PC-3 (cell line): Measurements from ENCODE around the gene FOXJ3. TPM values are rescaled to one million over a fixed set of nuclear protein-coding genes. Genes with fewer than 3 reads are reported as not detected.

Experiments used
- ATAC-seq: fragments of 200-7000 bp; cut with Tn5 transposase; 2 replicates; pipeline ENCODE4 v1.9.1; 2020; ENCODE audit warnings: mild to moderate bottlenecking, moderate library complexity
- BruUV-seq: library from RNA; stranded (reverse); fragments of 400-500 nt; replicated peaks from 2 replicates; lab custom pipeline; 2021; lab: Mats Ljungman, UMichigan
- CTCF ChIA-PET: fragments of 300-600 bp; sonication (Branson Sonifier 250); formaldehyde crosslinking; loops from one replicate; lab custom pipeline; 2022; ENCODE audit warnings: antibody characterized with exemption; lab: Charles Lee
- POLR2A ChIA-PET: fragments of 300-600 bp; sonication (Branson Sonifier 250); formaldehyde crosslinking; loops from one replicate; lab custom pipeline; 2022; ENCODE audit warnings: antibody characterized with exemption; ENCODE audit not compliant: unreplicated experiment; lab: Charles Lee
- DNase-seq: peaks from one replicate; pipeline ENCODE4 v3.0.0-alpha.2; 2015
- H2AFZ ChIP-seq: fragments of 300-600 bp; sonication (generic); 2 replicates; pipeline ENCODE4 v1.6.0; 2016; ENCODE audit warnings: antibody characterized with exemption, low read length
- H3F3A ChIP-seq: fragments of 300-600 bp; sonication (generic); one replicate; pipeline ENCODE4 v1.6.0; 2017; ENCODE audit warnings: antibody characterized with exemption, low read length, control low read depth, mild to moderate bottlenecking; ENCODE audit not compliant: unreplicated experiment
- H3K27ac ChIP-seq: fragments of 300-600 bp; sonication (generic); 2 replicates; pipeline ENCODE4 v1.5.1; 2016; ENCODE audit warnings: mild to moderate bottlenecking, low read length
- H3K27me3 ChIP-seq: fragments of 300-600 bp; sonication (generic); 2 replicates; pipeline ENCODE4 v1.6.1; 2016; ENCODE audit warnings: low read length, mixed read lengths
- H3K36me3 ChIP-seq: fragments of 300-600 bp; sonication (generic); 2 replicates; pipeline ENCODE4 v1.6.1; 2016; ENCODE audit warnings: low read depth, mixed run types, low read length, mixed read lengths
- H3K4me1 ChIP-seq: fragments of 300-600 bp; sonication (generic); 2 replicates; pipeline ENCODE4 v1.5.1; 2016; ENCODE audit warnings: low read length; ENCODE audit not compliant: insufficient read depth
- H3K4me2 ChIP-seq: fragments of 300-600 bp; sonication (generic); 2 replicates; pipeline ENCODE4 v1.6.0; 2016; ENCODE audit warnings: low read length
- H3K4me3 ChIP-seq: fragments of 300-600 bp; sonication (generic); 2 replicates; pipeline ENCODE4 v1.5.1; 2016; ENCODE audit warnings: mild to moderate bottlenecking, low read length, mixed read lengths
- H3K79me2 ChIP-seq: fragments of 300-600 bp; sonication (generic); 2 replicates; pipeline ENCODE4 v1.6.1; 2017; ENCODE audit warnings: low read length, mixed read lengths
- H3K9ac ChIP-seq: fragments of 300-600 bp; sonication (generic); 2 replicates; pipeline ENCODE4 v1.6.0; 2016; ENCODE audit warnings: mild to moderate bottlenecking, low read length
- H3K9me2 ChIP-seq: fragments of 300-600 bp; sonication (generic); replicated peaks from 2 replicates; pipeline ENCODE4 v1.6.1; 2016; ENCODE audit warnings: mixed run types, low read length, mixed read lengths
- H3K9me3 ChIP-seq: fragments of 300-600 bp; sonication (generic); 2 replicates; pipeline ENCODE4 v1.6.1; 2016; ENCODE audit warnings: low read length, mixed read lengths
- H4K20me1 ChIP-seq: fragments of 300-600 bp; sonication (generic); 2 replicates; pipeline ENCODE4 v1.6.1; 2016; ENCODE audit warnings: low read length, mixed read lengths
- CTCF ChIP-seq: fragments of 300-600 bp; sonication (generic); conservative IDR thresholded peaks from 2 replicates; pipeline ENCODE4 v1.5.1; 2017; ENCODE audit warnings: antibody characterized with exemption, low read depth, mild to moderate bottlenecking, low read length
- EZH2 ChIP-seq: fragments of 300-600 bp; sonication (generic); IDR thresholded peaks from one replicate; pipeline ENCODE4 v1.6.1; 2017; ENCODE audit warnings: antibody characterized with exemption, mild to moderate bottlenecking, low read length; ENCODE audit not compliant: unreplicated experiment
- EZH2phosphoT487 ChIP-seq: fragments of 300-600 bp; sonication (generic); IDR thresholded peaks from 2 replicates; pipeline ENCODE4 v1.6.1; 2018; ENCODE audit warnings: mild to moderate bottlenecking, antibody characterized with exemption, low read length, borderline replicate concordance
- intact Hi-C: fragments of 100-400 bp; cut with micrococcal nuclease; formaldehyde crosslinking; loops from 2 replicates; pipeline ENCODE4 v1.9.0; 2023
- total RNA-seq: library from RNA; depleted of rRNA; stranded (reverse); fragments of >200 nt; gene quantifications from 2 replicates; pipeline ENCODE4 v1.2.3, GENCODE V29; 2014

FOXJ3 gene
- total RNA-seq, 1 experiment from 2014 or later: 23.4 TPM

DNA sequence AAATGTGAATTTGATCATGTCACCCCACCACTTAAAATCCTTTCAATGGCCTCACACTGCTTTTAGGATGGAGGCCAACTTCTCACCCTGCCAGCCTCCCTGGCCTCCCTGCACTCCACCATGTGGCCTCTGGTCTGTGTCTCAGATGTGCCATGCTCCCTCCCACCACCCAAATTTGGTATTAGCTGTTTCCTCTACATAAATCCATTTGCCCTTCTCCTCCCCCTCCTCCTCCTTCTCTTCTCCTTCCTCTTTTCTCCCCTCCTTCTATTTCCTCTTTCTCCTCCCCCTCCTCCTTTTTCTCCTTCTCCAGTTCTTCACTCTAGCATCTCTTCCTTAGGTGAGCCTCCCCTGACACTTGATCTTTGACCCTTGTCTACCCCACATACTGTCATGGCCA is 198.6 kb downstream of the FOXJ3 start:
- ChIA-PET CTCF (no interaction called here), POLR2A (no interaction called here)
- intact Hi-C loops: no loop called here
- DNase-seq (no peak), ATAC-seq (no peak)
- H3K79me2 ChIP-seq: no peaks in the 10 kb centered on the region
- H3K9me3 ChIP-seq: no peaks in the 10 kb centered on the region
- H3K9ac ChIP-seq: no peak overlapping the region
- H3K4me3 ChIP-seq: no peak overlapping the region
- no peak for TF ChIP-seq CTCF
- no peak for TF ChIP-seq EZH2phosphoT487
- no peak for TF ChIP-seq EZH2
- H3K4me2 ChIP-seq: no peak overlapping the region
- no peaks in the 10 kb centered on the region for H3K36me3 ChIP-seq
- H4K20me1 ChIP-seq: no peaks in the 10 kb centered on the region
- no peaks in the 10 kb centered on the region for H3K4me1 ChIP-seq
- no peaks in the 10 kb centered on the region for H3K9me2 ChIP-seq
- no peak overlapping the region for H3K27ac ChIP-seq
- no peak overlapping the region for H2AFZ ChIP-seq
- no TSS peak for BruUV-seq
- H3F3A ChIP-seq: no peaks in the 10 kb centered on the region
- H3K27me3 ChIP-seq: no peaks in the 10 kb centered on the region

DNA sequence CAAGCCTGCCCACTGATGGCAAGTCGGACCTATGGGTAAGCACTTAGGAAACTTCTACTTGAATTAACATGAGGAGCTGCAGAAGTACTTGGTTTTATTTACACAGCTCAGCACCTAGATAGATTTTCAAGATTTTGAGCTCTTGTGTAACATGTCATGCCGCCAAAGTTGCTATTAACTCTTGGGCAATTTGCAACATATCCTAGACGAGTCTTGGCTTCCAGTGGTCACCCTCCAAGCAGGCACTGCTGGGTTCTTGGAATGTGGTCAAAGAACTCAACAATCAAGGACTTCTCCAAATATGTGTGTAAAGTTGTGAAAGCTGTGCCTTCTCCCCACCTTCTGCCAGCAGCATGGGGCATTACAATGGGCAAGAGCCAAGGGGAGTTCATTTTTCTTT is 199.6 kb downstream of the FOXJ3 start:
- H3K36me3 ChIP-seq: no peaks in the 10 kb centered on the region
- BruUV-seq: no TSS peak
- POLR2A ChIA-PET: no interaction called here
- no peaks in the 10 kb centered on the region for H3K9me2 ChIP-seq
- H3K79me2 ChIP-seq: no peaks in the 10 kb centered on the region
- no peaks in the 10 kb centered on the region for H3K9me3 ChIP-seq
- TF ChIP-seq CTCF: no peak
- TF ChIP-seq EZH2phosphoT487: no peak
- TF ChIP-seq EZH2: no peak
- no peak overlapping the region for H2AFZ ChIP-seq
- H3K9ac ChIP-seq: no peak overlapping the region
- no peak for ATAC-seq
- CTCF ChIA-PET: interaction anchor here (0.6 kb wide), 1 partner anchor 68 kb away, joined by 3 read pairs; no protein-coding TSS in a partner anchor
- H3K27ac ChIP-seq: no peak overlapping the region
- no peaks in the 10 kb centered on the region for H3K4me1 ChIP-seq
- no peaks in the 10 kb centered on the region for H3F3A ChIP-seq
- H3K27me3 ChIP-seq: no peaks in the 10 kb centered on the region
- no peak for DNase-seq
- no peak overlapping the region for H3K4me3 ChIP-seq
- H3K4me2 ChIP-seq: no peak overlapping the region
- no peaks in the 10 kb centered on the region for H4K20me1 ChIP-seq
- intact Hi-C loops: no loop called here

DNA sequence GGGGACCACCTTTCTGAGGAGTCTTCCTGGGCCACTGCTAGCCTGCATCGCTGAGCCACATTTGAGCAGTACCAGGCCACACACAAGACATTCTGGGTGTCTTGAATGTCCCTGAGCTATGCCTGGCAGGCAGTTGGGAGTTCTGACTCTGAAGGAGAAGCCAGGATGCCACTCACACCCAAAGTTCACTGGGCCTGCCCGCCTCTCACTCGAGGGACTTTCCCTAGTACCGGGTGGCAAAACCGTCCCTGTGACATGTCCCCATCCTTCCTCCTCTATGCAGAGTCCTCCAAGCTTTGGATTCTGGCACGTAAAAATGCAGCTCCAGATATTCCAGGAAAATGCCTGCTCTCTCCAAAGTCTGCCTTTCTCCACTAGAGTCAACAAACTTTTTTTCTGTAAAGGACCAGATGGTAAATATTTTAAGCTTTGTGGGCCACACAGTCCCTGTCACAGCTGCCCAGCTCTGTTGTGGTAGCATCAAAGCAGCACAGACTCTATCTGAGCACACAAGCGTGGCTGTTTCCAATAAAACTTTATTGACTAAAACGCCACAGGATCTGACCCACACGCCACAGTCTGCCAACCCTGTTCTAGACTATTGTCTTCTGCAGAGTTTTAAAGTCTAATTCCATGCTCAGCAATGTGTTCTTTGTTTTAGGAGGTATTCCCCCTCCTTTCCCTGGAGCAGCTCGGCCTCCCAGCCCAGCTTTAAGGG is 201.1 kb downstream of the FOXJ3 start:
- Histone ChIP-seq H3K79me2 (no peaks in the 10 kb centered on the region), H3K9me2 (no peaks in the 10 kb centered on the region), H3K4me3 (no peak overlapping the region), H3K4me2 (no peak overlapping the region), H3K27ac (no peak overlapping the region), H3K9ac (no peak overlapping the region), H3K36me3 (no peaks in the 10 kb centered on the region), H3K27me3 (no peaks in the 10 kb centered on the region), H3K9me3 (no peaks in the 10 kb centered on the region), H4K20me1 (no peaks in the 10 kb centered on the region), H3K4me1 (no peaks in the 10 kb centered on the region), H3F3A (no peaks in the 10 kb centered on the region), H2AFZ (no peak overlapping the region)
- intact Hi-C loops: no loop called here
- POLR2A ChIA-PET: no interaction called here
- ATAC-seq (no peak), DNase-seq (no peak)
- BruUV-seq: no TSS peak
- CTCF ChIA-PET: no interaction called here
- TF ChIP-seq EZH2 (no peak), CTCF (no peak), EZH2phosphoT487 (no peak)
